Vagina (tissue), 2 donors: ENCODE measurements around the gene CHRD. TPM values are rescaled to one million over a fixed set of nuclear protein-coding genes. Genes with fewer than 3 reads are reported as not detected.

Experiments
- DNase-seq, 2 donors: peaks; one replicate each; pipeline ENCODE4 v3.0.0-alpha.2; 2017; ENCODE audit errors: extremely low spot score in 2 of 2
- H3K27ac ChIP-seq: fragments of 200-600 bp; sonication (generic); one replicate; pipeline ENCODE4 v1.5.1; 2019
- H3K27me3 ChIP-seq: fragments of 200-600 bp; sonication (generic); one replicate; pipeline ENCODE4 v1.5.1; 2019
- H3K36me3 ChIP-seq, 2 donors: fragments of 200-600 bp; sonication (generic); one replicate each; pipeline ENCODE4 v1.5.1; 2017 to 2019
- H3K4me1 ChIP-seq: fragments of 200-600 bp; sonication (generic); one replicate; pipeline ENCODE4 v1.5.1; 2019
- H3K4me3 ChIP-seq, 2 donors: fragments of 200-600 bp; sonication (generic); 1 replicate in 1 of 2; 2 replicates in 1 of 2; pipeline ENCODE4 v1.5.1; 2016 to 2019
- H3K9me3 ChIP-seq: fragments of 200-600 bp; sonication (generic); one replicate; pipeline ENCODE4 v1.5.1; 2019
- CTCF ChIP-seq, 3 experiments: fragments of 450-650 bp in 2 of 3; fragments of 200-600 bp in 1 of 3; sonication (generic) in 1 of 3; IDR thresholded peaks; one replicate each; pipeline ENCODE4 v1.5.1; 2017 to 2019; ENCODE audit warnings: antibody characterized with exemption in 3 of 3, mild to moderate bottlenecking in 2 of 3, moderate library complexity in 2 of 3
- POLR2A ChIP-seq, 2 donors: fragments of 450-650 bp; IDR thresholded peaks; one replicate each; pipeline ENCODE4 v1.6.1; 2017; ENCODE audit warnings: antibody characterized with exemption in 2 of 2, mild to moderate bottlenecking in 2 of 2, moderate library complexity in 2 of 2
- POLR2AphosphoS5 ChIP-seq, 2 donors: sonication (generic); formaldehyde crosslinking; IDR thresholded peaks; one replicate each; pipeline ENCODE4 v1.9.0; 2017; ENCODE audit warnings: antibody characterized with exemption in 2 of 2, mild to moderate bottlenecking in 2 of 2, low read depth in 1 of 2; ENCODE audit not compliant: insufficient read depth in 1 of 2
- intact Hi-C: fragments of 100-400 bp; cut with DNase I; formaldehyde crosslinking; loops from one replicate; pipeline ENCODE4 v1.15.1; 2023
- total RNA-seq: library from RNA; depleted of rRNA; stranded (reverse); fragments of >200 nt; gene quantifications from one replicate; pipeline ENCODE4 v1.2.3, GENCODE V29; 2016

The CHRD gene
- total RNA-seq, 1 donor from 2014 or later, result 32.7 TPM

GRCh38 chr3:184415203-184415490 lies 35.3 kb downstream of the CHRD start:
- intact Hi-C loops, result no loop called here
- no peak overlapping the region for H3K27ac ChIP-seq
- no peaks in the 10 kb centered on the region for H3K9me3 ChIP-seq
- H3K4me3 ChIP-seq, result no peak overlapping the region
- no peaks in the 10 kb centered on the region for H3K27me3 ChIP-seq
- no peaks in the 10 kb centered on the region for H3K4me1 ChIP-seq
- TF ChIP-seq POLR2A (IDR thresholded peaks at IDR 0.05), result no peak
- no peak for TF ChIP-seq CTCF (IDR thresholded peaks at IDR 0.05)
- no peak for TF ChIP-seq POLR2AphosphoS5 (IDR thresholded peaks at IDR 0.05; ENCODE audit: insufficient read depth in 1 of 2, low read depth in 1 of 2)
- no peaks in the 10 kb centered on the region for H3K36me3 ChIP-seq
- DNase-seq, result no peak

GRCh38 chr3:184417619-184418327 lies 37.9 kb downstream of the CHRD start:
- no peak overlapping the region for H3K4me3 ChIP-seq
- intact Hi-C loops, result no loop called here

GRCh38 chr3:184419171-184419570 lies 39.3 kb downstream of the CHRD start:
- intact Hi-C loops, result no loop called here
- TF ChIP-seq POLR2A (IDR thresholded peaks at IDR 0.05) (no peak), POLR2AphosphoS5 (IDR thresholded peaks at IDR 0.05; ENCODE audit: insufficient read depth in 1 of 2, low read depth in 1 of 2) (no peak), CTCF (IDR thresholded peaks at IDR 0.05) (no peak)
- no peaks in the 10 kb centered on the region for H3K27me3 ChIP-seq

More at GRCh38 chr3:184417619-184418327, 37.9 kb downstream of the CHRD start:
- no peak for TF ChIP-seq POLR2AphosphoS5 (IDR thresholded peaks at IDR 0.05; ENCODE audit: insufficient read depth in 1 of 2, low read depth in 1 of 2)
- TF ChIP-seq CTCF (IDR thresholded peaks at IDR 0.05), result peak; percentile 77 to 89 (median 84)
- TF ChIP-seq POLR2A (IDR thresholded peaks at IDR 0.05), result no peak
- Histone ChIP-seq H3K27me3 (no peaks in the 10 kb centered on the region), H3K36me3 (no peaks in the 10 kb centered on the region), H3K4me1 (no peaks in the 10 kb centered on the region), H3K27ac (no peak overlapping the region), H3K9me3 (peaks cover 4% of the 10 kb centered on the region)
- no peak for DNase-seq

GRCh38 chr3:184423561-184423960 lies 43.7 kb downstream of the CHRD start:
- no peak for DNase-seq
- no peaks in the 10 kb centered on the region for H3K36me3 ChIP-seq
- no peaks in the 10 kb centered on the region for H3K27me3 ChIP-seq
- no peaks in the 10 kb centered on the region for H3K4me1 ChIP-seq
- intact Hi-C loops, result no loop called here
- H3K9me3 ChIP-seq, result peaks cover 4% of the 10 kb centered on the region
- no peak for TF ChIP-seq POLR2A (IDR thresholded peaks at IDR 0.05)
- TF ChIP-seq CTCF (IDR thresholded peaks at IDR 0.05), result no peak
- TF ChIP-seq POLR2AphosphoS5 (IDR thresholded peaks at IDR 0.05; ENCODE audit: insufficient read depth in 1 of 2, low read depth in 1 of 2), result no peak
- no peak overlapping the region for H3K27ac ChIP-seq
- no peak overlapping the region for H3K4me3 ChIP-seq

More at GRCh38 chr3:184419171-184419570, 39.3 kb downstream of the CHRD start:
- Histone ChIP-seq H3K9me3 (peaks cover 4% of the 10 kb centered on the region), H3K27ac (no peak overlapping the region), H3K36me3 (no peaks in the 10 kb centered on the region), H3K4me3 (no peak overlapping the region), H3K4me1 (no peaks in the 10 kb centered on the region)
- no peak for DNase-seq

GRCh38 chr3:184426691-184427141 lies 46.9 kb downstream of the CHRD start:
- intact Hi-C loops, result no loop called here
- no peaks in the 10 kb centered on the region for H3K36me3 ChIP-seq
- H3K4me1 ChIP-seq, result no peaks in the 10 kb centered on the region
- H3K27ac ChIP-seq, result no peak overlapping the region
- no peak for DNase-seq
- H3K27me3 ChIP-seq, result no peaks in the 10 kb centered on the region
- peaks cover 4% of the 10 kb centered on the region for H3K9me3 ChIP-seq
- TF ChIP-seq POLR2AphosphoS5 (IDR thresholded peaks at IDR 0.05; ENCODE audit: insufficient read depth in 1 of 2, low read depth in 1 of 2) (no peak), POLR2A (IDR thresholded peaks at IDR 0.05) (no peak), CTCF (IDR thresholded peaks at IDR 0.05) (no peak)
- no peak overlapping the region for H3K4me3 ChIP-seq
